HG02884 (cell line): ENCODE data around the gene TMPRSS9.
"Not testable (repeated sequence)": the region's sequence is repeated elsewhere in the genome, so short reads cannot be mapped to it uniquely, and the experiment has no call there.

ENCODE experiments used
- ATAC-seq: cut with Tn5 transposase; IDR thresholded peaks from one replicate; pipeline ENCODE4 v1.9.1; 2021; ENCODE audit warnings: mild to moderate bottlenecking, moderate library complexity; ENCODE audit not compliant: unreplicated experiment

The TMPRSS9 gene

GRCh38 chr19:2416321-2417097, 56.4 kb downstream of the TMPRSS9 start:
- ATAC-seq, result no peak

GRCh38 chr19:2417436-2417835, 57.4 kb downstream of the TMPRSS9 start:
- ATAC-seq, result not testable (repeated sequence)

- no peak for ATAC-seq
Measured at GRCh38 chr19:2417881-2418406, 57.9 kb downstream of the TMPRSS9 start.

- no peak for ATAC-seq
Measured at GRCh38 chr19:2419754-2420153, 59.7 kb downstream of the TMPRSS9 start.

- no peak for ATAC-seq
Measured at GRCh38 chr19:2420490-2420889, 60.4 kb downstream of the TMPRSS9 start.

GRCh38 chr19:2421581-2422306, 61.7 kb downstream of the TMPRSS9 start:
- no peak for ATAC-seq

GRCh38 chr19:2423071-2423914, 63.2 kb downstream of the TMPRSS9 start:
- ATAC-seq, result no peak

- no peak for ATAC-seq
Measured at GRCh38 chr19:2423915-2424685, 64.0 kb downstream of the TMPRSS9 start.

GRCh38 chr19:2424686-2425621, 64.9 kb downstream of the TMPRSS9 start:
- no peak for ATAC-seq

- ATAC-seq, result no peak
Measured at GRCh38 chr19:2425622-2426581, 65.8 kb downstream of the TMPRSS9 start.

- peak; percentile 22 for ATAC-seq
Measured at GRCh38 chr19:2426611-2427428, 66.8 kb downstream of the TMPRSS9 start.

- ATAC-seq, result peak; percentile 75
Measured at GRCh38 chr19:2427429-2428320, 67.6 kb downstream of the TMPRSS9 start, which contains the start of gene TIMM13. Gene TIMM13 (minus strand): TSS chr19:2427586. CDS start chr19:2427533, 53 bp downstream.

- ATAC-seq, result no peak
Measured at GRCh38 chr19:2428321-2428690, 68.2 kb downstream of the TMPRSS9 start.

GRCh38 chr19:2428756-2429711, 69.0 kb downstream of the TMPRSS9 start:
- ATAC-seq, result no peak

- ATAC-seq, result no peak
Measured at GRCh38 chr19:2429917-2430535, 70.0 kb downstream of the TMPRSS9 start.
